Ishikawa (cell line): ENCODE measurements around the gene KRTAP1-3.

Source experiments
- CEBPB ChIP-seq: IDR thresholded peaks from 2 replicates; pipeline ENCODE4 v1.6.1; 2012
- CREB1 ChIP-seq: IDR thresholded peaks from 2 replicates; pipeline ENCODE4 v1.6.1; 2012; ENCODE audit warnings: low read depth
- EP300 ChIP-seq: IDR thresholded peaks from 2 replicates; pipeline ENCODE4 v1.6.1; 2012; ENCODE audit warnings: borderline replicate concordance
- RAD21 ChIP-seq: IDR thresholded peaks from 2 replicates; pipeline ENCODE4 v1.6.1; 2012; ENCODE audit warnings: low read depth
- TAF1 ChIP-seq: IDR thresholded peaks from 2 replicates; pipeline ENCODE4 v1.6.1; 2012; ENCODE audit warnings: low read depth, mild to moderate bottlenecking
- TEAD4 ChIP-seq: IDR thresholded peaks from 2 replicates; pipeline ENCODE4 v1.6.1; 2012
- USF1 ChIP-seq: IDR thresholded peaks from 2 replicates; pipeline ENCODE4 v1.6.1; 2012
- YY1 ChIP-seq: IDR thresholded peaks from 2 replicates; pipeline ENCODE4 v1.6.1; 2012; ENCODE audit warnings: low read depth
- TF ChIP-seq, protein P1 (sequence below): IDR thresholded peaks from 2 replicates; pipeline ENCODE4 v1.6.1; 2012; ENCODE audit warnings: low read depth, mild to moderate bottlenecking

GRCh38 chr17:41073676-41074075 is 39.0 kb upstream of the KRTAP1-3 start:
- TF ChIP-seq CEBPB (no peak), CREB1 (no peak), EP300 (no peak), YY1 (no peak), USF1 (no peak), RAD21 (no peak), TAF1 (no peak), TEAD4 (no peak)
- TF ChIP-seq, protein P1, sequence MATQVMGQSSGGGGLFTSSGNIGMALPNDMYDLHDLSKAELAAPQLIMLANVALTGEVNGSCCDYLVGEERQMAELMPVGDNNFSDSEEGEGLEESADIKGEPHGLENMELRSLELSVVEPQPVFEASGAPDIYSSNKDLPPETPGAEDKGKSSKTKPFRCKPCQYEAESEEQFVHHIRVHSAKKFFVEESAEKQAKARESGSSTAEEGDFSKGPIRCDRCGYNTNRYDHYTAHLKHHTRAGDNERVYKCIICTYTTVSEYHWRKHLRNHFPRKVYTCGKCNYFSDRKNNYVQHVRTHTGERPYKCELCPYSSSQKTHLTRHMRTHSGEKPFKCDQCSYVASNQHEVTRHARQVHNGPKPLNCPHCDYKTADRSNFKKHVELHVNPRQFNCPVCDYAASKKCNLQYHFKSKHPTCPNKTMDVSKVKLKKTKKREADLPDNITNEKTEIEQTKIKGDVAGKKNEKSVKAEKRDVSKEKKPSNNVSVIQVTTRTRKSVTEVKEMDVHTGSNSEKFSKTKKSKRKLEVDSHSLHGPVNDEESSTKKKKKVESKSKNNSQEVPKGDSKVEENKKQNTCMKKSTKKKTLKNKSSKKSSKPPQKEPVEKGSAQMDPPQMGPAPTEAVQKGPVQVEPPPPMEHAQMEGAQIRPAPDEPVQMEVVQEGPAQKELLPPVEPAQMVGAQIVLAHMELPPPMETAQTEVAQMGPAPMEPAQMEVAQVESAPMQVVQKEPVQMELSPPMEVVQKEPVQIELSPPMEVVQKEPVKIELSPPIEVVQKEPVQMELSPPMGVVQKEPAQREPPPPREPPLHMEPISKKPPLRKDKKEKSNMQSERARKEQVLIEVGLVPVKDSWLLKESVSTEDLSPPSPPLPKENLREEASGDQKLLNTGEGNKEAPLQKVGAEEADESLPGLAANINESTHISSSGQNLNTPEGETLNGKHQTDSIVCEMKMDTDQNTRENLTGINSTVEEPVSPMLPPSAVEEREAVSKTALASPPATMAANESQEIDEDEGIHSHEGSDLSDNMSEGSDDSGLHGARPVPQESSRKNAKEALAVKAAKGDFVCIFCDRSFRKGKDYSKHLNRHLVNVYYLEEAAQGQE: no peak
